Activated effector memory CD4-positive, alpha-beta T cell treated with anti-CD3 and anti-CD28 coated beads, Interleukin-2, amount 50 U/mL, for 16 hours (primary cell): ENCODE data around the gene PSMD14.

ENCODE experiments used
- DNase-seq: peaks from one replicate; pipeline ENCODE4 v3.0.0-alpha.2; 2020

The PSMD14 gene

DNA sequence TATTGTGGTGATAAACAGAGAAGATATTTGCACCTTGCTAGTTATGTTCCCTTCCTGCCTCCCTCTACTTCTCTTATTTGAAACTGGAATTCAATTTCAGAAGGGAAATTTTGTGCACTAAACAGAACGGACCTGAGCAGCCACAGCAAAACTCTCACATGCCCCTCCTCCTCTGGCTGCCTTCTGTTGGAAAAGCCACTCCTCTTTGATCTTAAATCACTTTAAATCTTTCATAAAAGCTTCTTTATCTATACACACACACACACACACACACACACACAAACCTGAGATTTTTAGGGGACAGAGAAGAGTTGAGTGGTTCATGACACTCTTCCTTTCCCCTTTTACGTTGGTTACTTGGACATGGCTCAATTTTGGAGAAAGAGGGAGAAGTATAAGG, 113.5 kb downstream of the PSMD14 start:
- no peak for DNase-seq

GRCh38 chr2:161422816-161423403, 114.7 kb downstream of the PSMD14 start:
- no peak for DNase-seq

- no peak for DNase-seq
Observed at GRCh38 chr2:161423421-161424393, 115.5 kb downstream of the PSMD14 start.

GRCh38 chr2:161424394-161424769, 116.2 kb downstream of the PSMD14 start:
- DNase-seq: no peak

GRCh38 chr2:161424891-161425727, 116.9 kb downstream of the PSMD14 start:
- DNase-seq: no peak

DNA sequence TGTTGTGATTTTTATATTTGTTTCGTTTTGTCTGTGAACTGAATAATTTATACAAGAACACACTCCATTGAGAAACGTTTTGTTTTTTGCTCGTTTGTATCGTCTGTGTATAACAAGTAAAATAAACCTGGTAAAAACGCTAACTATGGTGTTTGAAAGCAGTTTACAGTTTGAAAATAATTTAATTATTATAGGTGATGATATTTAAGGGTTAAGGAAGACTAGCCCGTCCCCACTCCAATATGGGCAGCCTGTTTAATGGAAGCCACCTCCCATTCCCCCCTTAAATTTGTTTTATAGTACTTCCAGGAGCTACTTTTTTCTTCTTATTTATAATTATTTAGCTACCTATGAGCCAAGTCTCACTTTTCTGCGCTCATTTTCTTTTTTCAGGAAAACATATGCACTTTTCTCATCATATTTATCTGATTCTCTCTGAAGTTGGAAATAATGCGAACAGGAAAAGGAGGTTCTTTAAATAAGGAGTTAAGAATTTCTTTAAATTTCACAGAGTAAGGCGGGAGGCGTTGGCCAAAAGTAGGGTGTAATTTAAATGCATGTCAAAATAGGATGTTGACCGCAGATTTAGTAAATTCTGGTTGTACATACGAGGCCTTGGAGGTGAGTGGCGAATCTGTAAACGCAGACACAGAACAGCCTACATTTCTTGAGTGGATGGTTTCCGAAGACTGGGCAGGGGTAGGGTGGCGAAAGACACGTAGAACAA, 117.7 kb downstream of the PSMD14 start:
- DNase-seq: no peak

- DNase-seq: no peak
Observed at GRCh38 chr2:161426455-161426921, 118.3 kb downstream of the PSMD14 start.

GRCh38 chr2:161426922-161427663, 118.9 kb downstream of the PSMD14 start:
- DNase-seq: no peak

DNA sequence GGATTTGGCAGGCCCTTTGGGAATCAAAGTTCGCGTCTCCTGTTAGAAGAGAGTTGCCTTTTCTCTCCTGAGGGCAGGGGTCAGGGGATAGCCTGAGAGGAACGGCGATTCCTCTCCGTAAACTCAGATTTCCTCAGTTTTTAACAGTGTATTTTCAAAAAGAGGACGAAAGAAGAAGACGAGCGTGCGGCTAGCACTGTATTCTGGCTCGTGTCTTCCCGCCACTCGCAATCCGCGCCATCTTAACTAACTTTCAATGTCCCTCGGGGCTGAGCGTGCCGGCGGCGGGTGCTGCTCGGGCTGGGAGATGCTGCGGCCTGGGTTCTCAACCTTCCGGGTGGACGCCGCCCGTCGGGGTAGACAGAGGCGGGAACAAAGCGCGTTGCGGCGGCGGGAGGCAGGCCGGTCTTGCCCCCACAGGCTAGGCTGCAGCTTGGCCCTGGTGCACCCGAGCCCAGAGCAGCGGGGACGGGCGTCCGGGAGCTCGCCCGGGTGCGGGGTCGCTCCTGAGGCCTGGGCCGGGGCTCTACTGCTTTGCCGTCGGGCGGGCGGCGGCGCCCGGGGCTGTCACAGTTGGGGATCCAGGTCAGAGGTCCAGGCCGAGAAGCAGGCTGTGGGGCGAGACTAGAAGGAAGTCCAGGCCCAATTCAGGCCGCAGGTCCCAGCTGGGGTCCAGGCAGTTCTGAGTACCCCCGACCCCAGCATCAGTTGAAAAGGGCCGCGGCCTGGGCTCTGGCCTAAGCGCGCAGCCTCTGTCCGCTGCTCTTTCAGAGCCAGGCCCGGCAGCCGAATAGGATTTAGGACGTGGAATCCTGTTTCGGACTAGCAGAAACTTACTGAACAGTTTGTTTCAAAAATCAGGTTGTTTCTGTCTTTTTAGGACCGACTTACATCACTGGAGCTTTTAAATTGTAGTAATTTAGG, 119.7 kb downstream of the PSMD14 start:
- DNase-seq: no peak

- no peak for DNase-seq
Observed at GRCh38 chr2:161430386-161430785, 122.2 kb downstream of the PSMD14 start.

DNA sequence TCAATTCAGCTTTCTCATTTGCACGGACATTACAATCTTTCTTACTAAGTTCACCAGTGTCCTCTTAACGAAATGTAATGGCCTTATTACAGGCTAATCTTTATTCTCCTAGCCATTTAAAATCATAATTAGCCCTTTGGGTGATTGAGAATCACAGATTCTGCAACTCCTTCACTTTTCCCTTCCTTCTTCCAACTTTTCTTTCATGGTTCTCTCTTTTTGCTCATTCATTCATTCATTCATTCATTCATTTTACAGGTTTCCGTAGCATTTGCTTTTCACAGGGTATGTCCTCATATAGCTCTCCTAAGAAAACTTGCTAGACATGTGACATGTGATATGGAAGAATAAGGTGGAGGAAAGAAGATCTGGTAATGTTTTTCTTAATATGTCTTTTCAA, 123.9 kb downstream of the PSMD14 start:
- DNase-seq: no peak

DNA sequence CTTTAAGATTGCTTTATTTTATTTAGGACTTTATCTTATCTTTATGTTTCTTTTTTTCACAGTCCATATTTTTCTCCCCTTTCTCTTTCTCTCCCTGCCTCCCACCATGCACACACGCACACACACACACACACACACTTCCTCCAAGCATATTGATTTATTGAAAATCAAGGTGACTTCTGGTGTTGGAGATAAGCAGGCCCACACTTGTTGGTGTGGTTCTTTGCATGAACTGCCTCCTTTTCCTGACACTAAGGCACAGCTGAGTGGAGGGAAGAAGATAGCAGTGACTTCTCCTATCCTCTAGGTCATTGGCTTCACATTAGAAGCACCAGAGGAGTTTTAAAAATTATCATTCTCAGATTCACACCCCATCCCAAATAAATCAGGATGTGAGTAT, 125.9 kb downstream of the PSMD14 start:
- no peak for DNase-seq

- no peak for DNase-seq
Observed at GRCh38 chr2:161436411-161436810, 128.2 kb downstream of the PSMD14 start.

- no peak for DNase-seq
Observed at GRCh38 chr2:161438598-161438997, 130.4 kb downstream of the PSMD14 start.

DNA sequence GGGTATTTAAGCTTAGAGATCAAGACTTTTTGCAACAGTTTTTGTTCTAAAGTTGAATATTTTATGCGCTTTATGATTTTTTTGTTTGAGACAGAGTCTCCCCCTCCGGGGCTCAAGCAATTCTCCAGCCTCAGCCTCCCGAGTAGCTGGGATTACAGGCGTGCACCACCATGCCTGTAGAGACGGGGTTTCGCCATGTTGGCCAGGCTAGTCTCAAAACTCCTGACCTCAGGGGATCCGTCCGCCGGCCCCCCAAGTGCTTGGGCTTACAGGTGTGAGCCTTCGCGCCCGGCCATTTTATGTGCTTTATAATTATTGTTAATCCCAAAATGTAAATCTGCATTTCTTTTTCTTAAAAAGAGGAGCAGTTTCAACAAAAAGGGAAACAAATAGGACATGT, 136.9 kb downstream of the PSMD14 start:
- DNase-seq: no peak

DNA sequence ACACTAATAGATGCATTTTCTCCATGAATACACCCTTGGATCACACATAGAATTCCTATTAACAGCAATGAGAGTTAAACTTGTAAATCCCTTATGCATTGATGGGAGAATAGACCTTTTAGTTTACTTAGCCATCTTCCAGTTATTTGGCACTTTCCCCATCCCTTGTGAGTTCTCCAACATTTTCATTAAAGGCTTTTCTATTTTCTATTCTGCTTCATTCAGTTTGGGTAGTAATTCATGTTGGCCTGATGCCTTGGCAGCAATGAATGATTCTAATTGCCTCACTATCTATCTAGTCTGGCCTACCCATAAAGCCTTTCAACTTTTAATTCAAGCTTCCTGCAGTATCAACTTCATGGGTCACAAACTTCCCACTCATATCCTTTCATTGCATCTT, 140.2 kb downstream of the PSMD14 start:
- DNase-seq: no peak
